GM12874 (cell line): Measurements from ENCODE around the gene TMEM94.

Experiments used
- CTCF ChIP-seq: IDR thresholded peaks from 2 replicates; pipeline ENCODE4 v1.5.1; 2011; ENCODE audit warnings: low read depth, mild to moderate bottlenecking, control low read depth, low read length, moderate library complexity; ENCODE audit not compliant: insufficient read depth

TMEM94 gene

GRCh38 chr17:75440738-75441448, 15.5 kb upstream of the TMEM94 start:
- TF ChIP-seq CTCF = no peak

GRCh38 chr17:75442168-75443103, 14.0 kb upstream of the TMEM94 start:
- no peak for TF ChIP-seq CTCF

GRCh38 chr17:75445296-75445695, 11.1 kb upstream of the TMEM94 start:
- TF ChIP-seq CTCF = no peak

- no peak for TF ChIP-seq CTCF
Observed at GRCh38 chr17:75447951-75448856, 8.2 kb upstream of the TMEM94 start.

GRCh38 chr17:75450270-75450669, 6.2 kb upstream of the TMEM94 start:
- TF ChIP-seq CTCF = no peak

GRCh38 chr17:75454193-75454592, 2.2 kb upstream of the TMEM94 start:
- TF ChIP-seq CTCF = no peak

- TF ChIP-seq CTCF = no peak
Observed at GRCh38 chr17:75456039-75456416, 407 bp upstream of the TMEM94 start.
